GM19463 (cell line): ENCODE data around the gene RPL27.

Experiments
- ATAC-seq: cut with Tn5 transposase; IDR thresholded peaks from one replicate; pipeline ENCODE4 v1.9.1; 2021; ENCODE audit warnings: mild to moderate bottlenecking, moderate library complexity; ENCODE audit not compliant: unreplicated experiment

RPL27 gene

GRCh38 chr17:43020030-43020621 is 21.9 kb downstream of the RPL27 start:
- no peak for ATAC-seq

GRCh38 chr17:43020789-43021740 is 22.8 kb downstream of the RPL27 start:
- ATAC-seq = no peak

- ATAC-seq = no peak
Observed at GRCh38 chr17:43021741-43022512, 23.7 kb downstream of the RPL27 start, which contains the start of gene VAT1. VAT1 (minus strand) TSS chr17:43022385; CDS start chr17:43022322, 63 bp downstream.

GRCh38 chr17:43024407-43025289 is 26.4 kb downstream of the RPL27 start, which contains the start of gene RND2:
RND2 (plus strand) TSS chr17:43025231; CDS start chr17:43025348, 117 bp downstream.
- peak; percentile 40 for ATAC-seq

- ATAC-seq = no peak
Observed at GRCh38 chr17:43025290-43025657, 27.1 kb downstream of the RPL27 start.

- ATAC-seq = no peak
Observed at GRCh38 chr17:43025766-43026537, 27.7 kb downstream of the RPL27 start.

GRCh38 chr17:43026595-43026994 is 28.4 kb downstream of the RPL27 start:
- no peak for ATAC-seq

- ATAC-seq = no peak
Observed at GRCh38 chr17:43027091-43028032, 29.1 kb downstream of the RPL27 start.

- ATAC-seq = no peak
Observed at GRCh38 chr17:43028221-43028861, 30.1 kb downstream of the RPL27 start.

GRCh38 chr17:43030137-43030767 is 32.0 kb downstream of the RPL27 start:
- ATAC-seq = no peak

GRCh38 chr17:43031666-43032065 is 33.4 kb downstream of the RPL27 start:
- no peak for ATAC-seq

GRCh38 chr17:43033948-43034881 is 36.0 kb downstream of the RPL27 start:
- no peak for ATAC-seq

- ATAC-seq = no peak
Observed at GRCh38 chr17:43034894-43035293, 36.7 kb downstream of the RPL27 start.

- ATAC-seq = no peak
Observed at GRCh38 chr17:43039646-43040045, 41.4 kb downstream of the RPL27 start.

GRCh38 chr17:43040655-43041054 is 42.4 kb downstream of the RPL27 start:
- no peak for ATAC-seq

- no peak for ATAC-seq
Observed at GRCh38 chr17:43042025-43042628, 43.9 kb downstream of the RPL27 start.
